GM10248 (cell line): ENCODE data around the gene BPGM.

ENCODE experiments used
- CTCF ChIA-PET: fragments of 300-600 bp; sonication (Branson Sonifier 250); formaldehyde crosslinking; extraction: SDS; loops from one replicate; lab custom pipeline; 2021; ENCODE audit warnings: antibody characterized with exemption; lab: Yijun Ruan, JAX
- POLR2A ChIA-PET: fragments of 350-650 bp; sonication (Branson Sonifier 250); formaldehyde crosslinking; extraction: SDS; loops from one replicate; lab custom pipeline; 2020; ENCODE audit warnings: antibody characterized with exemption; lab: Yijun Ruan, JAX
- DNase-seq: peaks from one replicate; pipeline ENCODE4 v3.0.0; 2012; ENCODE audit errors: extremely low spot score
- CTCF ChIP-seq: IDR thresholded peaks from 2 replicates; pipeline ENCODE4 v1.5.1; 2012; ENCODE audit warnings: mild to moderate bottlenecking, low read depth; ENCODE audit errors: extremely low read depth, missing control alignments, control extremely low read depth

The BPGM gene

GRCh38 chr7:134695321-134695860, 48.7 kb downstream of the BPGM start:
- TF ChIP-seq CTCF = no peak
- ChIA-PET POLR2A (no interaction called here), CTCF (interaction anchor here (0.8 to 1.4 kb wide), 5 partner anchors 29 to 88 kb away, joined by 3 to 4 read pairs (median 3); no protein-coding TSS in a partner anchor)
- DNase-seq = no peak

- ChIA-PET POLR2A (no interaction called here), CTCF (interaction anchor here (1.1 to 1.4 kb wide), 3 partner anchors 28 to 63 kb away, joined by 3 to 4 read pairs (median 3); no protein-coding TSS in a partner anchor)
- TF ChIP-seq CTCF = no peak
- DNase-seq = no peak
Observed at GRCh38 chr7:134696261-134696660, 49.6 kb downstream of the BPGM start.

GRCh38 chr7:134697205-134697886, 50.7 kb downstream of the BPGM start:
- TF ChIP-seq CTCF = no peak
- DNase-seq = no peak
- ChIA-PET POLR2A (no interaction called here), CTCF (interaction anchor here (0.9 kb wide), 2 partner anchors 27 to 64 kb away, joined by 3 to 5 read pairs; no protein-coding TSS in a partner anchor)

GRCh38 chr7:134698481-134698880, 51.8 kb downstream of the BPGM start:
- TF ChIP-seq CTCF = no peak
- ChIA-PET POLR2A (no interaction called here), CTCF (interaction anchor here (0.9 kb wide), 1 partner anchor 26 kb away, joined by 3 read pairs; no protein-coding TSS in a partner anchor)
- no peak for DNase-seq

GRCh38 chr7:134699021-134699818, 52.6 kb downstream of the BPGM start:
- CTCF ChIA-PET = interaction anchor here (0.7 to 2.1 kb wide), 5 partner anchors 24 to 94 kb away, joined by 3 to 8 read pairs (median 3); no protein-coding TSS in a partner anchor
- no peak for TF ChIP-seq CTCF
- POLR2A ChIA-PET = no interaction called here
- no peak for DNase-seq

GRCh38 chr7:134699899-134700298, 53.2 kb downstream of the BPGM start:
- no peak for TF ChIP-seq CTCF
- no peak for DNase-seq
- ChIA-PET CTCF (interaction anchor here (0.7 to 4.0 kb wide), 8 partner anchors 18 to 205 kb away, joined by 3 to 21 read pairs (median 4); no protein-coding TSS in a partner anchor), POLR2A (no interaction called here)
